Left lobe of liver (tissue), 2 donors: ENCODE data around the gene KRT37. TPM values are rescaled to one million over a fixed set of nuclear protein-coding genes. Genes with fewer than 3 reads are reported as not detected.
"Not testable (repeated sequence)": the region's sequence is repeated elsewhere in the genome, so short reads cannot be mapped to it uniquely, and the experiment has no call there.

Experiments used
- ATAC-seq: fragments of 200-7000 bp; cut with Tn5 transposase; one replicate; pipeline ENCODE4 v1.9.1; 2020; ENCODE audit warnings: mild to moderate bottlenecking, moderate library complexity
- DNase-seq: peaks from one replicate; pipeline ENCODE4 v3.0.0-alpha.2; 2020; ENCODE audit warnings: low spot score
- total RNA-seq: library from RNA; stranded (reverse); gene quantifications from one replicate; pipeline ENCODE4 v1.2.1, GENCODE V29; 2021
- donor health status: DM: no; HTN: no; CAD: no; lungs with moderate emphysema.
- donor health status: DM: no; HTN: yes; CAD: no.

KRT37 gene
- total RNA-seq, 1 donor from 2014 or later: not detected

- no peak for DNase-seq
- ATAC-seq: no peak
These were observed 17.2 kb downstream of the KRT37 start for GRCh38 chr17:41407226-41407625.

- DNase-seq (no peak), ATAC-seq (no peak)
These were observed 18.2 kb downstream of the KRT37 start for GRCh38 chr17:41406205-41406604.

- no peak for DNase-seq
- no peak for ATAC-seq
These were observed 20.2 kb downstream of the KRT37 start for GRCh38 chr17:41404024-41404671.

- DNase-seq (no peak), ATAC-seq (no peak)
These were observed 20.9 kb downstream of the KRT37 start for GRCh38 chr17:41403404-41404023.

GRCh38 chr17:41402161-41402560 lies 22.2 kb downstream of the KRT37 start:
- DNase-seq: no peak
- ATAC-seq: no peak

GRCh38 chr17:41396996-41397660 lies 27.3 kb downstream of the KRT37 start, which contains the start of gene KRT31:
Gene KRT31 (minus strand): TSS chr17:41397608. CDS start chr17:41397539, 69 bp downstream.
- ATAC-seq: no peak
- no peak for DNase-seq

GRCh38 chr17:41396340-41396739 lies 28.0 kb downstream of the KRT37 start:
- DNase-seq (no peak), ATAC-seq (no peak)

GRCh38 chr17:41395611-41396010 lies 28.8 kb downstream of the KRT37 start:
- DNase-seq (no peak), ATAC-seq (no peak)

GRCh38 chr17:41395044-41395443 lies 29.3 kb downstream of the KRT37 start:
- not testable (repeated sequence) for ATAC-seq, DNase-seq

- DNase-seq (no peak), ATAC-seq (no peak)
These were observed 30.0 kb downstream of the KRT37 start for GRCh38 chr17:41394254-41394996.

- DNase-seq: no peak
- no peak for ATAC-seq
These were observed 30.6 kb downstream of the KRT37 start for GRCh38 chr17:41393826-41394225.

GRCh38 chr17:41393294-41393693 lies 31.1 kb downstream of the KRT37 start:
- ATAC-seq (peak; percentile 43), DNase-seq (no peak)

GRCh38 chr17:41392278-41392677 lies 32.1 kb downstream of the KRT37 start:
- ATAC-seq (no peak), DNase-seq (no peak)

- no peak for ATAC-seq
- no peak for DNase-seq
These were observed 32.9 kb downstream of the KRT37 start for GRCh38 chr17:41391535-41391934.

- ATAC-seq (no peak), DNase-seq (no peak)
These were observed 33.9 kb downstream of the KRT37 start for GRCh38 chr17:41390411-41390938.

GRCh38 chr17:41387670-41388069 lies 36.7 kb downstream of the KRT37 start:
- no peak for DNase-seq
- ATAC-seq: no peak

- ATAC-seq (no peak), DNase-seq (no peak)
These were observed 38.2 kb downstream of the KRT37 start for GRCh38 chr17:41386227-41386626.

GRCh38 chr17:41383690-41384089 lies 40.7 kb downstream of the KRT37 start:
- DNase-seq (no peak), ATAC-seq (peak; percentile 93)

- ATAC-seq (no peak), DNase-seq (no peak)
These were observed 42.0 kb downstream of the KRT37 start for GRCh38 chr17:41382394-41382793.

GRCh38 chr17:41381943-41382342 lies 42.4 kb downstream of the KRT37 start, which contains the start of gene KRT34:
Gene KRT34 (minus strand): TSS chr17:41382306. CDS start chr17:41382246, 60 bp downstream.
- ATAC-seq, DNase-seq: not testable (repeated sequence)

GRCh38 chr17:41380091-41380490 lies 44.3 kb downstream of the KRT37 start:
- ATAC-seq, DNase-seq: not testable (repeated sequence)
